Liver (tissue), 3 donors: ENCODE data around the gene EP400.

ENCODE experiments used
- CTCF ChIP-seq: fragments of 150-350 bp; IDR thresholded peaks from 2 replicates; pipeline ENCODE4 v1.5.1; 2017; ENCODE audit warnings: improper control_type of control experiment, low read depth, low read length; ENCODE audit not compliant: missing input control
- EGR1 ChIP-seq, 2 donors: IDR thresholded peaks; 2 replicates each; pipeline ENCODE4 v1.6.1; 2016 to 2018; ENCODE audit warnings: antibody characterized with exemption in 2 of 2, low read depth in 2 of 2
- JUND ChIP-seq, 2 donors: IDR thresholded peaks; 2 replicates each; pipeline ENCODE4 v1.6.1; 2016; ENCODE audit warnings: antibody characterized with exemption in 2 of 2
- RAD21 ChIP-seq, 2 donors: IDR thresholded peaks; 2 replicates each; pipeline ENCODE4 v1.6.1; 2016; ENCODE audit warnings: antibody characterized with exemption in 2 of 2, mild to moderate bottlenecking in 2 of 2
- RXRA ChIP-seq, 2 donors: IDR thresholded peaks; 2 replicates each; pipeline ENCODE4 v1.6.1; 2017 to 2018; ENCODE audit warnings: antibody characterized with exemption in 2 of 2, mild to moderate bottlenecking in 1 of 2
- SP1 ChIP-seq: IDR thresholded peaks from 2 replicates; pipeline ENCODE4 v1.6.1; 2018; ENCODE audit warnings: antibody characterized with exemption, mild to moderate bottlenecking
- TAF1 ChIP-seq: conservative IDR thresholded peaks from 2 replicates; pipeline ENCODE4 v1.6.1; 2016; ENCODE audit warnings: antibody characterized with exemption, mild to moderate bottlenecking
- YY1 ChIP-seq: IDR thresholded peaks from 2 replicates; pipeline ENCODE4 v1.6.1; 2016; ENCODE audit warnings: antibody characterized with exemption, mild to moderate bottlenecking
- TF ChIP-seq, protein P1 (sequence below): IDR thresholded peaks from 2 replicates; pipeline ENCODE4 v1.6.1; 2016; ENCODE audit warnings: antibody characterized with exemption
- TF ChIP-seq, protein P2 (sequence below): IDR thresholded peaks from 2 replicates; pipeline ENCODE4 v1.6.1; 2016; ENCODE audit warnings: antibody characterized with exemption
- donor health status: healthy.
- donor health status: healthy.

DNA sequence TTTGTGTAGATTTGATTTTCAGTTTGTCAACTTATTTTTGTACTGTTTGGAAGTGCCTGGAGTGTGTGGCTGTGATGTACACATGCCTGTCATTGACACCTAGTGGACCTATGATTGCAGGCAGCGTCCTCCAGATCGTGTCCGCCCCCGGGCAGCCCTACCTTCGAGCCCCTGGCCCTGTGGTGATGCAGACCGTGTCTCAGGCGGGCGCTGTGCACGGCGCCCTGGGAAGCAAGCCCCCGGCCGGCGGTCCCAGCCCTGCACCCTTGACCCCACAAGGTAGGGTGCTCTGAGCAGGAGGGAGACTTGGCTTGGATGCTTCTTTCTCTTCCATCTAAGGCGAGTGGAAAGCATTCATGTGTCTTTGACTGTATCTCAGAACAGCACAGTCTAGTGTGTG is 75.8 kb downstream of the EP400 start:
- TF ChIP-seq CTCF (no peak), RAD21 (IDR thresholded peaks at IDR 0.05) (no peak), SP1 (no peak), RXRA (IDR thresholded peaks at IDR 0.05) (no peak), EGR1 (IDR thresholded peaks at IDR 0.05; ENCODE audit: low read depth in 2 of 2) (no peak), JUND (IDR thresholded peaks at IDR 0.05) (no peak), YY1 (no peak), TAF1 (no peak)
- TF ChIP-seq, protein P1, sequence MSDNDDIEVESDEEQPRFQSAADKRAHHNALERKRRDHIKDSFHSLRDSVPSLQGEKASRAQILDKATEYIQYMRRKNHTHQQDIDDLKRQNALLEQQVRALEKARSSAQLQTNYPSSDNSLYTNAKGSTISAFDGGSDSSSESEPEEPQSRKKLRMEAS: no peak
- TF ChIP-seq, protein P2, sequence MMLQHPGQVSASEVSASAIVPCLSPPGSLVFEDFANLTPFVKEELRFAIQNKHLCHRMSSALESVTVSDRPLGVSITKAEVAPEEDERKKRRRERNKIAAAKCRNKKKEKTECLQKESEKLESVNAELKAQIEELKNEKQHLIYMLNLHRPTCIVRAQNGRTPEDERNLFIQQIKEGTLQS: no peak
